Uterus (tissue), 4 donors: ENCODE results near the gene FAM229A. TPM values are rescaled to one million over a fixed set of nuclear protein-coding genes. Genes with fewer than 3 reads are reported as not detected.

Source experiments
- DNase-seq, 2 donors: peaks; one replicate each; pipeline ENCODE4 v3.0.0-alpha.2; 2019 to 2020
- H3K27ac ChIP-seq, 2 donors: fragments of 200-600 bp; sonication (generic); 1 replicate in 1 of 2; 2 replicates in 1 of 2; pipeline ENCODE4 v1.5.1; 2016 to 2018
- H3K27me3 ChIP-seq, 2 donors: fragments of 200-600 bp; sonication (generic); one replicate each; pipeline ENCODE4 v1.5.1; 2018 to 2019; ENCODE audit warnings: control low read depth in 1 of 2
- H3K36me3 ChIP-seq, 2 donors: fragments of 200-600 bp; sonication (generic); one replicate each; pipeline ENCODE4 v1.5.1; 2019; ENCODE audit warnings: control low read depth in 1 of 2
- H3K4me1 ChIP-seq, 2 donors: fragments of 200-600 bp; sonication (generic); one replicate each; pipeline ENCODE4 v1.5.1; 2018 to 2019; ENCODE audit warnings: control low read depth in 1 of 2
- H3K4me3 ChIP-seq, 2 donors: fragments of 200-600 bp; sonication (generic); 1 replicate in 1 of 2; 2 replicates in 1 of 2; pipeline ENCODE4 v1.5.1; 2018 to 2019; ENCODE audit warnings: mild to moderate bottlenecking in 1 of 2
- H3K9me3 ChIP-seq, 2 donors: fragments of 200-600 bp; sonication (generic); one replicate each; pipeline ENCODE4 v1.5.1; 2019; ENCODE audit warnings: control low read depth in 1 of 2
- CTCF ChIP-seq, 4 experiments: fragments of 200-600 bp in 2 of 4; fragments of 450-650 bp in 2 of 4; sonication (generic) in 2 of 4; IDR thresholded peaks; one replicate each; pipeline ENCODE4 v1.5.1; 2016 to 2019; ENCODE audit warnings: antibody characterized with exemption in 4 of 4, mild to moderate bottlenecking in 2 of 4, moderate library complexity in 1 of 4
- POLR2A ChIP-seq, 2 donors: fragments of 450-650 bp; IDR thresholded peaks; one replicate each; pipeline ENCODE4 v1.6.1; 2016; ENCODE audit warnings: antibody characterized with exemption in 2 of 2, mild to moderate bottlenecking in 1 of 2, moderate library complexity in 1 of 2
- intact Hi-C: fragments of 100-400 bp; cut with DNase I; formaldehyde crosslinking; loops from one replicate; pipeline ENCODE4 v1.15.1; 2023; ENCODE audit warnings: low total_unique reads
- total RNA-seq, 4 donors: library from RNA; depleted of rRNA in 3 of 4; stranded (reverse); fragments of >200 nt in 3 of 4; gene quantifications; one replicate each; pipeline versions ENCODE4 v1.1.0 to v1.2.4, GENCODE V29; 2014 to 2023
- donor health status: DM: yes; HTN: yes; CAD: no.

The FAM229A gene
- total RNA-seq, 4 donors from 2014 or later: 5.2 to 20.2 (median 14.4) TPM; not detected in 1

- intact Hi-C loops: no loop called here
- Histone ChIP-seq H3K9me3 (no peaks in the 10 kb centered on the region), H3K4me3 (no peak overlapping the region), H3K27me3 (no peaks in the 10 kb centered on the region), H3K27ac (no peak overlapping the region), H3K4me1 (peaks cover 11 to 13% of the 10 kb centered on the region in 2 donors), H3K36me3 (no peaks in the 10 kb centered on the region)
- TF ChIP-seq POLR2A (IDR thresholded peaks at IDR 0.05) (no peak), CTCF (IDR thresholded peaks at IDR 0.05) (no peak)
- no peak for DNase-seq
These were observed 28.9 kb upstream of the FAM229A start for GRCh38 chr1:32390904-32391870.

DNA sequence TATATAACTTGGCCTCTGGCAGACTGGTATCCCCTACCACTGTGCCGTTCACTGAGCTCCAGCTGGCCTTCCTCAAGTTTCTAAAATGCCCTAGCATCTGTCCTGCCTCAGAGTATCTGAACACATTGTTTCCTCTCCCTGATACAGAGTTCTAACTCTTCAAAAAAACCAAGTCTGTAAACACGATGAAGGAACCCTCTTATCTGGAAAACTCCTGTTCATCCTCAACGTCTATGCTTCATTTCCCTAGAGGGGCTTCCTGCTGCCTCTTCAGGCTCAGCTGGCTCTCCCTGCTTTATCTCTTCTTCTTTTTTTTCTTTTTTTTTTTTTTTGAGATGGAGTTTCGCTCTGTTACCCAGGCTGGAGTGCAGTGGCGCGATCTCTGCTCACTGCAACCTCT is 26.4 kb upstream of the FAM229A start:
- no peak for DNase-seq
- Histone ChIP-seq H3K4me3 (no peak overlapping the region), H3K27ac (no peak overlapping the region), H3K27me3 (no peaks in the 10 kb centered on the region), H3K36me3 (no peaks in the 10 kb centered on the region), H3K4me1 (peaks cover 11 to 13% of the 10 kb centered on the region in 2 donors), H3K9me3 (no peaks in the 10 kb centered on the region)
- TF ChIP-seq POLR2A (IDR thresholded peaks at IDR 0.05) (no peak), CTCF (IDR thresholded peaks at IDR 0.05) (no peak)
- intact Hi-C loops: no loop called here

GRCh38 chr1:32386676-32387392 is 24.5 kb upstream of the FAM229A start:
- Histone ChIP-seq H3K27me3 (no peaks in the 10 kb centered on the region), H3K4me3 (no peak overlapping the region), H3K4me1 (no peaks in the 10 kb centered on the region), H3K9me3 (no peaks in the 10 kb centered on the region), H3K36me3 (no peaks in the 10 kb centered on the region), H3K27ac (no peak overlapping the region)
- intact Hi-C loops: no loop called here
- DNase-seq: no peak
- TF ChIP-seq POLR2A (IDR thresholded peaks at IDR 0.05) (no peak), CTCF (IDR thresholded peaks at IDR 0.05) (no peak)

DNA sequence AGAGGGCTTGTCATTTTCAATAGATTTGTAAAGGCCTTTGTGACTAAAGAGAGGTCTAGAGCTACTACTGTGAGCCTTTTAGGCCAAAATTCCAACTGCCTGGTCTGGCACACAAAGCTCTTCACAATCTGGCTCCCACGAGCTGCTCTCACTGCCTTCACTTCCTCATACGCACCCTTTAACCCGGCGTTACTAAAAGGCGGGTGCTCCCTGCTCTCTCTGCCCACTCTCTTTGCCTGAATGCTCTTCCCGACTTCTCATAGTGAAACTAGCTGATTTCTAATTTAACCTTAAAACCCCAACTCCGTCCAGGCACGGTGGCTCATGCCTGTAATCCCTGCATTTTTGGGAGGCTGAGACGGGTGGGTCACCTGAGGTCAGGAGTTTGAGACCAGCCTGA is 17.8 kb upstream of the FAM229A start:
- Histone ChIP-seq H3K27ac (no peak overlapping the region), H3K27me3 (no peaks in the 10 kb centered on the region), H3K9me3 (no peaks in the 10 kb centered on the region), H3K4me1 (no peaks in the 10 kb centered on the region), H3K36me3 (no peaks in the 10 kb centered on the region), H3K4me3 (no peak overlapping the region)
- intact Hi-C loops: no loop called here
- no peak for DNase-seq
- TF ChIP-seq CTCF (IDR thresholded peaks at IDR 0.05) (no peak), POLR2A (IDR thresholded peaks at IDR 0.05) (no peak)
